GM19351 (cell line): ENCODE measurements around the gene RNF149.
A peak's percentile ranks its signal among the peaks of the same experiment; 100 is the strongest.
"Not testable (repeated sequence)": the region's sequence is repeated elsewhere in the genome, so short reads cannot be mapped to it uniquely, and the experiment has no call there.

Experiments
- ATAC-seq: cut with Tn5 transposase; IDR thresholded peaks from one replicate; pipeline ENCODE4 v1.9.1; 2021; ENCODE audit warnings: mild to moderate bottlenecking, moderate library complexity; ENCODE audit not compliant: unreplicated experiment

The RNF149 gene, protein sequence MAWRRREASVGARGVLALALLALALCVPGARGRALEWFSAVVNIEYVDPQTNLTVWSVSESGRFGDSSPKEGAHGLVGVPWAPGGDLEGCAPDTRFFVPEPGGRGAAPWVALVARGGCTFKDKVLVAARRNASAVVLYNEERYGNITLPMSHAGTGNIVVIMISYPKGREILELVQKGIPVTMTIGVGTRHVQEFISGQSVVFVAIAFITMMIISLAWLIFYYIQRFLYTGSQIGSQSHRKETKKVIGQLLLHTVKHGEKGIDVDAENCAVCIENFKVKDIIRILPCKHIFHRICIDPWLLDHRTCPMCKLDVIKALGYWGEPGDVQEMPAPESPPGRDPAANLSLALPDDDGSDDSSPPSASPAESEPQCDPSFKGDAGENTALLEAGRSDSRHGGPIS

DNA sequence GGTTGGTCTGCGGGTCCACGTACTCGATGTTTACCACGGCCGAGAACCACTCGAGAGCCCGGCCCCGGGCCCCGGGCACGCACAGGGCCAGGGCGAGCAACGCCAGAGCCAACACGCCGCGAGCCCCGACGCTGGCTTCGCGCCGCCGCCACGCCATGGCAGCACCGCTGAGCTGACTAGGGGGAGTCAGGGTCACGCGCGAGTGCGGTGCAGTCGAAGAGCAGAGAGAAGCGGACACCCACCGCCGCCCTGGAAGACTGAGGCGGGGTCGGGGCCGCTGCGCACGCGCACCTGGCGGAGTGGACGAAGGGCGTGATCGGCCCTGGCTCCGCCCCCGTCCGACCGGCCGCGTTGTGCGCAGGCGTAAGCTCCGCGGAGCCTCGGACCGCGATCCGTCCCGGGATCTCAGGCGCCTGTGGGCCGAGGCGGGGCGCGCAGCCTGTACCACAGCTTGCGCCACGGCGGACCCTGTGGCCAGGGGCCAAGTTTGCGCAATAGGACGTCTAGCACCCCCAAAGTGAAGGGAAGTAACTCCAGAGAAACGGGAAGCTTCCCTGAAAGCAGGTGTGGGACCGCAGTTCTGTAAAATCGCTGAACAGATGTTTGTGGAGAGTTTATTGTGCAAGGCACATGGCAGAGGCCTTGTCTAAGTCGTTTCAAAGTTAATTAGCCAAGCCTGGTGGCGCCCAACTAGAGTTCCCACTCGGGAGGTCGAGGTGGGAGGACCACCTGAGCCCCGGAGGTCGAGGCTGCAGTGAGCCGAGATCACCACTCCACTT, at the start of gene RNF149:
Gene RNF149 (minus strand): TSS at position 270 of the 779 bp plus-strand sequence. CDS start 113 bp downstream, at position 157.
- peak; percentile 55 for ATAC-seq

DNA sequence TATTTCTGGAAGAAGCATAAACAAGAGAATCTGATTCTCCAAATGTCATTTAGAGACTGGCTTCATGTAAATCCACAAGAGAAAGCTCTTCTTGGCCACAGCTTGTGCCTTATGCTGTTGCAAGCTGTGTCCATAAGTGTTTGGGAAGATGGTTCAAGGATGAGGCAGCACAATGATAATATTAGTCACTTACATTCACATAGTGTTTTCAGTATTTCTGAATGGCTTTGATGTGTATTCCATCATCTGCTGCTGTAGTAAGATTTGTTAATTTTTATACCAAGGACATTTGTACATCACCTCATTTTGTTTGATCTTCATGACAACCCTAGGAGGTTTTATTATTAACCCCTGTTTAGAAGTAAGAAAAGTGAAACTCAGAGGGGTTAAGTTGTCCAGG, 48.9 kb upstream of the RNF149 start:
- ATAC-seq: no peak

DNA sequence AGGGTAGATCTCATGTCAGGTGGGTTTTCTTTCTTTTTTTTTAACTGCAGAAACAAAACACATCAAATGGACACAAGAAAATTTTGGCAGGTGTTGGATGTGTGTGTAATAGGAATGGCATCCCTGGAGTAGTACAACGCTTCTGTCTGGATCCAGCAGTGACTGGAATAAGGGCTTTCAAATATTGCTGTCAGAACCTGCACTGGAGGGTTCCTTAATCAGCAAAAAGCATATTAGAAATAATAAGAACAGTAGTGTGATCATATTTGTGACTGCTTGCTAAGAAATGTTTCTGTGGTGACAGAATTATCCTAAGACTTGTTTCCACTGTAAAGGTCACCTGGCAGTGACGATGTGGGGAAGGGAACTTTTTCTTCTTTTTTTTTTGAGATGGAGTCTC, 48.0 kb upstream of the RNF149 start:
- no peak for ATAC-seq

DNA sequence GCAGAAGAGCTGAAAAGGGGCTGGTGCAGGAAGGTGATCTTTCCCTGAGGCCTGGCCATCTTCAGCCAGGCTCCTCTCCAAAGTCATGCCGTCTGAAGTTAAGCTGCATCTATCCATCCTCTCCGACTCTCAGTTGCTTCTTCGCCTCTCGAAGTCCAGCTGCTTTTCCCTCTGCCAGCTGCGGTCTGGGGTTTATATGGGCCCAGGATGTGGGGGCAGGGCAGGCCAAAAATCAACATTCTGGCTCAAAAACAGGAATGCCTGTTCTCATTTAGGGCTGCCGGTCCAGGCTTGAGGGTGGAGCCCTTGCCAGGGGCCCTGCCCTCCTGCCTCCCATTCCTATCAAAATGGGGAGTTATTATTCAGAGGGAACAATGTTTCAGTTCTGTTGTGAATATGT, 47.6 kb upstream of the RNF149 start:
- ATAC-seq: no peak

DNA sequence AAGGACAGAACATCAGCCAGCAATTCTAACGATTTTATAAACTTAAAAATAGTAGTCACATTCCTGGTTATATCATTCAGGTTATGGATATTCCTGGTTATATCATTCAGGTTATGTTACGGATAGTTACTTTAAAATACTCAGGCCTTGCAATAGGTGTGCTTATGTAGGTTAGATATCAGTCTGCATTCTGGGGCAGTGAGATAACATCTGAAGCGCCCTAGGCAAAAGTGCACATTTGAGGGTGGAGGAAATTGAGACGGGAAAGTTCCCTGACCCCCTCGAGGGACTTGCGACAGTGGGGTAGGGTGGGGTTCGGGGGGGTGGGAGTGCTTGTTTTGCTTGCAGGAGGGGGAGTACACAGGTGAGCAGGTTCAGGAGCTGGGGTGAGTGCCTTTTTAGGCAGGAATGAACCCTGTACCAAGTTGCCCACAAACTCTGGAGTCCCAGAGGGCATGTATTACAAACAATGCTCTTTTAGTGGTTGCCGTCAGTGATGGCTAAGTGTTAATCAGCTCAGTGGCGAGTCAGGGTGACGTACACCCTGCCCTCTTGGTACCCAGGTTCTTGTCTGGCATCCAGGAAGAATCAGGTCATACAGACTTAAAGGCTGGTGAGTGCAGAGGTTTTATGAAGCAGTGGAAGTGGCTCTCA, 47.0 kb upstream of the RNF149 start:
- no peak for ATAC-seq

DNA sequence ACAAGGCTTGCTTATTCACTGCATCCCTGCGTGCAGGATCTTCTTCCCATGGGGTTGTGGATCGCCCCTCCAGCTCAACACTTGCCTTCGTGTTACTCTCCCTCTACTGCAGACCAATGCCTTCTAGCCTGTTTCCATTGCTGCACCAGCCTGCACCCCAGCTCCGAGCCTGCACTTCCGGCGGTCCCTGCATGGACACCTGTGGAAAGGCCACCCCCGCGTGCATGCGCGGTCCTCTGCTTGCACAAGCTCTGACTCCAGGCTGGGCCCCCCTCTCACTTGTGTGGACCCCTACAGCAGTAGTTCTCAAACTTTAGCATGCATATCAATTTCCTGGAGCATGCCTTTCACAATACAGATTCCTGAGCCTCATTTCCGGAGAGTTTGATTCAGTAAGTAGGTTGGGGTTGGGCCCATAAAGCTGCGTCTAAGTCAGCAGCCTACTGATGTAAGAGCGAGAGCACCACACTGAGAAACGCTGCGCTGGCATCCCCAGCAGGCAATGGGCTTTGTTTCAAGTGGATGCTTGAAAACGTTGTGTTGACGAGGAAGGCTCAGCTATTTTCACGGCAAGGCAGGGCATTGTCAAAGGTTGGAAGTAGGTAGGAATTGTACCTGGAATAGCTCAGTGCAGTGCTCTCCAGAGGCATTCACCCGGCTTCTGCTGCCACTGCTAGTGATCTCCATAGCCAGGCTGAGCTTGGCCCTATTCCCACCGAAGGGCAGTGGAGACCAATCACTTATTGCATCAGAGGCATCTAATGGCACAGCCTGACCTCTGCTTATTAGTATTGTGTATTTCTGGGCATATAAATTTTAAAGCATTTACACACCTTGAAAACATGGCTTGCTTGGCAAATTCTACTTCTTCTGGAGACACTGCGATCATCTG, 46.2 kb upstream of the RNF149 start:
- ATAC-seq: no peak

DNA sequence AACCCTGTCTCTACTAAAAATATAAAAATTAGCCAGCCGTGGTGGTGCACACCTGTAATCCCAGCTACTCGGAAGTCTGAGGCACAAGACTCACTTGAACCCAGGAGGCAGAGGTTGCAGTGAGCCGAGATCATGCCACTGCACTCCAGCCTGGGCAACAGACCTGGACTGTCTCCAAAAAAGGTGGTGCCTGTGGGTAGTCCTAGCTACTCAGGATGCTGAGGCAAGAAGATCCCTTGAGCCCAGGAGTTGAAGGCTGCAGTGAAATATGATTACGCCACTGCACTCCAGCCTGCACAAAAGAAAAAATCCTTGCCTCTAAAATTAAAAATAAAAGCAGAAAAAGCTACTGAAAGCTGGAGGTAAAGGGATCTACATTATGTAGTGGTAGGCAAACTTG, 44.1 kb upstream of the RNF149 start:
- ATAC-seq: not testable (repeated sequence)

DNA sequence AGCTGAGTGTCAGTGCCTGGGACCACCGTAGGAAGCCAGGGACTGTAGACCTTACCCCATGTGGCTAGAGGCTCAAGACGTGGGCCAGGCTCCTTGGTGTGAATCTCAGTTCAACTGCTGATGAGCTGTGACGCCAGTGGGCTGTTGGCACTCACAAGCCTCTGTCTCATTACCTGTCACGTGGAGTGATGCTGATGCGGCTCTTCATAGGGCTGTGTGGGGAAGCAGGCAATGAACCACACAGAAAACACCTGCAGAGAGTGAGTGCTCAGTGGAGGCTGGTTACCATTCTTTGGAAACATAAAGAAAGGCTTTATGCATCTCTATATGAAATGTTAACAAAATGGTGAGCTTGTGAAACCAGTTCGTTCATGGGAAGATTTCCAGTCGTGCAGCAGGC, 42.7 kb upstream of the RNF149 start:
- ATAC-seq: no peak

DNA sequence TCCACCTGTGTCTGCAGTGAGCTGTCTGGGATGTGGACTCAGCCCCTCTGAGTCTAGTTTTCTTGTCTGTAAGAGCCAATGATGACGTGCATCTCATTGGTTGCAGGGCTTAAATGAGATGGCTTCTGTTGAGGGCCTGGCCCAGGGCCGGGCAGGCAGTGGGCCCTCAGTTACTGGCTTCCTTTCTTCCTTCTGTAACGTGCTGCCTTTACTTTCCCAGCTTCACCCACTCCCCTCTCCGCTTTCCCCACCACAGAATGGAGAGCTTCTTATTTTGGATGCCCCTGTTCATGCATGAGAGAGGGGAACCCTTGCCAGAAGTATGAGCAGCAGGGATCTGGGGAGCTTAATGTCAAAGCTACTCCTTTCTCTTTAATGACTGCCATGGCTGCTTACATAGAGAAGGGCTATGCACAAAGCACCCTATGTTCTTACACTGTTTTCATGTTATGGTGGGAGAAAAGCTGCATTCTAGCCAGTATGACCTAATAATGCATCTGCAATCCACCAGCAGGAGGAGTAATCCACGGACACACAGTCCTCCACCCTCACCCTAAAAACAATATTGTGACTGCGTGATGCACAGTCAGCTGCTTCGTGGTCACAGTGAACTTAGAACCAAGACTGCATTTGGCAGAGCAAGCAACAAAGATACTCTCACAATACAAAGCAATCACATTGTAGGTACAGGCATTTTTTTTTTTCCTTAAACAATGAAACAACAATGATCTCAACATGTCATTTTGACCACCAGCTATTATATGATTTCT, 41.6 kb upstream of the RNF149 start:
- ATAC-seq: no peak

DNA sequence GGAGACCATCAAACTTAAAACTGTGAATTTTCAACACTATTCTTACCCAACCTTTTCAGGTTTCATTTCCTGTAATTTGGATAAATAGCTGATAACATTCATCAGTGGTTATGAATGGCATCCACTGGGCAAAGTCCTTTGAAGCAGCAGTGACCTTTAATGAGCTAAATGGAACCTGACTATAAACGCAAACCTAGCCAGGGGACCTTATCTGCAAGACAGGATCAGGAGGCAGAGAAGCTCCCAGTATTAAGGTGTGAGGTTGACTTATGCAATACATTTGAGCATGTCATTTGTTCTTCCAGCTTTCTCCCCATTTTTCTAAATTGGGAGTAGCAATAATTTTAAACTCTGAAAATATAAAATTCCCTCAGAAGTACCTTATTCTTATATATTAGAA, 40.4 kb upstream of the RNF149 start:
- ATAC-seq: no peak

DNA sequence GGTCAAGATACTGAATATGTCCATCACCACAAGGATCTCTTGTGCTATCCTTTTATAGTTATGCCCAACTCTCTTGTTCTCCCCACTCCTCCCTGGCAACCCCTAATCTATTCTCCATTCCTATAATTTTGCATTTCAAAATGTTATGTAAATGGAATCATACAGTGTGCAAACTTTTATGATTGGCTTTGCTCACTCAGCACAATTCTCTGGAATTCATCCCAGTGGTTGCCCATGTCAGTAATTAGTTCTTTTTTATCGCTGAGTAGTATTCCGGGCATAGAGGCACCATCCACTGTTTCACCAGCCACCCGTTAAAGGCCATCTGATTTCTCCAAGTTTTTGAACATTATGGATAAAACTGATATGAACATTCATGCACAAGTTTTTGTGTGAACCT, 38.4 kb upstream of the RNF149 start:
- no peak for ATAC-seq

DNA sequence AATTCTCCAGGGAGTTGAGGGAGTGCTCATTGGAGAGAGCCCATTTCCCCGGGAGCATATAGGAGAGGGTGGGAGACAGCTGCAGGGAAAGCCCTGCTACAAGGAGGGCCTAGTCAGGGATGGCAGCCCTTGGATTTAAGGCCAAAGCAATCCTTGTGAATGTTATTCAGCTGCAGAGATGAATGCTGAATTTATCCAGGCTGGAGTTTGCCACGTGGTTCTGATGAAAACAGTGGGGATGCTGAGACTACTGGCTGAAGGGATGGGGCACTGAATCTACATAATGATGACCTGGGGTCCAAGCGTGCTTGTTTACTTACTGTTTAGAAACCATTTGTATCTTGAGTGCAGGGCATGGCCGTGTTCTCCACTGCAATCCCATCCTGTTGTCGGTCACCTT, 35.6 kb upstream of the RNF149 start:
- ATAC-seq: no peak

DNA sequence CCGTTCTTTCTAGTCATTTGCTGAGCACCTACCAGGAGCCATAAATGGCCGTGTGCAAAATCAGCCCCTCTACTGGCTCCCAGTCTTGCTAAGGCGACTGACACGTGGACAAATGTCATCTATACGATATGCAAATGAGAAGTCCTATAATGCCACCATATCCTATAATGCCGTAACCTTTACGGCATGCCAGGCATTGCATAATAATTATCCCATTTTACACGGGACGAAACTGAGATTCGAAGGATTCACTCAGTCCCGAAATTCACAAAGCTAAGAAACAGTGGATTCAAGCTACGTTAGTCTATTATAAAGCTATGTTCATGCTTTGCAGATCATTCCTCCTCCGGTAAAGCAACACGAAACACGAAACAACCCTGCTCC, 34.1 kb upstream of the RNF149 start:
- no peak for ATAC-seq

DNA sequence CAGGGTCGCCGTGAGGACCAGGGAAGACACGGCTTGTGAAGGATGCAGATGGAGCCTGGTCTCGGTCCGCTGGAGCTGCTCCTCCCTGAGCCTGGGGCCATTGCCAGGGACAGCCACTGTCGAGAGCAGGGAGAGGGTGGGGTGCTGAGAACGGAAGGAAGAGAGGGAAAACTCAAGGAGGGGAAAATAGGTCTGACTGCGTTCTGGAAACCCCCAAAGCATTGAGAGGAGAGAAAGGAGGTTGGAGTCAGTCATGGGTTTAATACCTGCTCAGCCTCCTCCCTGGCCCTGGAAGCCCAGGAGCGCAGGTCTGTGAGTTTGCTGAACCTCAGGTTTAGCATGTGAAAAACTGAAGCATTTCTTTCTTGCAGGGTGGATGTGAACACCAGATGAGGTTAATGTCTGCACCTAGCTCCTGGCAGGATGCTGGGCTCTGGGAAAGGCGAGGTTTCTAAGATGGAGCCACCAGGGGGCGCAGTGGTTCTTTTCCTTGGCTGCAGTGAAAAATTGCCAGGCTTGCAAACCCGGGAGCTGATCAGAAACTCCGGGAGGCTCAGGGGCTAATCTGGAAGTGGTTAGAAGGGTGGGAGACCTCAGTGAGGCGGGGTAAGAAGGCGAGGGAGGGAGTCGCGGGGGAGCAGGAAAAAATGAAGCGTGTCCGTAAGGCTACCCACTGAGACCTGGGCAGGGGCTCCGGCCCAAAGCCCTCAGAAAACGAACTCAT, 33.6 kb upstream of the RNF149 start:
- no peak for ATAC-seq

DNA sequence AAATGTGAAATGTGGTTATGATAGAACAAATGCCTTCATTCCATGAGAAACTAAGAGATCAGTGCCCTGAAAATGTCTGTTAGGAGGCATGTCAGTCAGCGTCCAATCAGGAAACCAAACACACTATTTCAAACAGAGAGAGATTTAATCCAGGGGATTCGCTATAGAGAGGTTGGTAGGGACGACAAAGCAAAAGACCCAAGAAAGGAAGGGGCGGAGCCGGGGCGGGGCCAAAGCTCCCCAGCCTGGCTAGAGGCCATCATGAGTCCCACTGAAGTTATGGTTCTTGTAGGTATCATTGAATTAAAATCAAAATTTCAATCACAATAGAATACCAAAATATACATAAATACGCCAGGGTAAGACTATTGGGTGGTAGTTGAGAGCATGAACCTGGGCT, 32.9 kb upstream of the RNF149 start:
- no peak for ATAC-seq

DNA sequence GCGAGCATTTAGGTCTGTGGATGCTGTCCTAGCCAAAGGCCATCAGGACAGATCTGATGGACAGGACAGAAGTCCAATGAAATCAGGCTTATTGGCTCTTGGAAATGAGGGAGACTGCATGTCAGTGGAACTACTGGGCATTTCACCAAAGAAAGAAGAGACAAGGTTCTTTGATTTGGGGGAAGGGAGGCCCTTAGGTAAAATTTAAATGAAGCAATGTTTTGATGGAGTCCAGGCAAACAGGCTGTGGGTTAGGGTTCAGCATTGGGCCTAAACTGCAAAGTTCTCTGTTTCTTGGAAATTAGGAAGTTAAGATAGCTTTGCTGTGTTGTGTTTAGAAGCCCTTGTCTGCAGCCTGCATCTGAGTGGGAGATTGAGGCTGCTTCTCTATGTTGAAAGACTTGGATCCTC, 31.6 kb upstream of the RNF149 start:
- ATAC-seq: no peak

DNA sequence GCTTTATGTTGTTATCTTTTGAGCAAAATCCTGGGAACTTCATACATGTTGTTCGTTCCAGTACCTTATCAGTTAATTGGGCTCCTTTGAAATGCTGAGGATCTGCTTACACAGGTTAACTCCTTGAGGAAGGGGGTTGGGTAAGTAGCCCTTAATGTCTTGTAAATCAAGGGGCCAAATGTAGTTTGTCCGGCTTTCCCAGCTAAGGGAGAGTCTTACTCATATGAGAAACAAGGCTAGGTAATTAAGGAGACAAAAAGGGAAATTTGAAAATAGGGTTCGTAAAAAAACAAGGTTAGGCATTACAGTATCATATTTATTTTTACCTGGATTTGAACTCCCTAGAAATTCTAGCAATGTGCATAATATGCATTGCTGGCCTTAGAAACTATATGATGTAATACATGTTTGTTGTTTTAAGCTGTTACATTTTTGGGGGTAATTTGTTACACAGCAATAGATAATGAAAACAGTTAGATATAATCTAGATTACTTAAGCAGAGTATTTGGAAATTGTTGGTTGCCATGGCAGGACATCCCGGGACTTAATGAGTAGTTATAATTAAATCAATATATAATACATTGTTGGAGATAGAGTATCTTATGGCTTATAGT, 30.9 kb upstream of the RNF149 start:
- ATAC-seq: no peak

DNA sequence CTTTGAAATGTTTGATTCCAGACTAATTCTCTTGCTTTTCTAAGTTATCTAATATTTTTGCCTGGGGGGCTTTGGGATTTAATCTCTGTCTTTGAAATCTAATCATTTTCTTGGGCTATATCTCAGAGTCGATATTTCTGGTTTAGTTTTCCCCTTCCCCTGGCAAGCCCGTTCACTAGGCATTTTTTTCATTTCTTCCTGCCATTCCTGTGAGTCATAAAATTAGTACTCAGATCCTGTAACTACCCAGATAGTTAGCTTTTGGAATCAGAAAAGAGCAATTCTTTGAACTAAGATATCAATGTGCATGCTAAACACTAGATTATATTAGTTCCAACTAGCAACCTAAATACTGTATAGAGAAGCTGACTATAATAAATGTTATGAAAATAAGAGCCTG, 29.4 kb upstream of the RNF149 start:
- ATAC-seq: no peak
